ENCODE results near the gene PTGIR.

Gene PTGIR

GRCh38 chr19:46613525-46613924 is 11.4 kb downstream of the PTGIR start:
- DNase-seq, result no peak

- DNase-seq, result no peak
Observed at GRCh38 chr19:46611776-46612175, 13.1 kb downstream of the PTGIR start.

- no peak for DNase-seq
Observed at GRCh38 chr19:46610851-46611770, 13.8 kb downstream of the PTGIR start.

GRCh38 chr19:46610413-46610775 is 14.5 kb downstream of the PTGIR start:
- DNase-seq, result no peak

GRCh38 chr19:46609511-46610412 is 15.1 kb downstream of the PTGIR start:
- no peak for DNase-seq

GRCh38 chr19:46608581-46609345 is 16.1 kb downstream of the PTGIR start:
- no peak for DNase-seq

- no peak for DNase-seq
Observed at GRCh38 chr19:46608178-46608577, 16.7 kb downstream of the PTGIR start.

- DNase-seq, result no peak
Observed at GRCh38 chr19:46607448-46607841, 17.4 kb downstream of the PTGIR start.

- DNase-seq, result no peak
Observed at GRCh38 chr19:46606681-46607447, 18.0 kb downstream of the PTGIR start.

- DNase-seq, result no peak
Observed at GRCh38 chr19:46606019-46606418, 18.9 kb downstream of the PTGIR start.

GRCh38 chr19:46605356-46605821 is 19.5 kb downstream of the PTGIR start:
- DNase-seq, result no peak

- DNase-seq, result no peak
Observed at GRCh38 chr19:46604781-46605355, 20.0 kb downstream of the PTGIR start.

- no peak for DNase-seq
Observed at GRCh38 chr19:46603752-46604231, 21.1 kb downstream of the PTGIR start.

GRCh38 chr19:46603195-46603637 is 21.7 kb downstream of the PTGIR start:
- no peak for DNase-seq

- DNase-seq, result no peak
Observed at GRCh38 chr19:46602392-46603194, 22.3 kb downstream of the PTGIR start.

GRCh38 chr19:46601318-46602224 is 23.3 kb downstream of the PTGIR start, which contains the start of gene CALM3:
Gene CALM3 (plus strand): TSS chr19:46601330. CDS start chr19:46601435, 105 bp downstream.
- DNase-seq, result no peak

GRCh38 chr19:46600384-46601317 is 24.2 kb downstream of the PTGIR start:
- peak; percentile 99 for DNase-seq

- DNase-seq, result no peak
Observed at GRCh38 chr19:46599716-46600373, 25.0 kb downstream of the PTGIR start.

Measured in COR-L47 (cell line).